Activated naive CD8-positive, alpha-beta T cell treated with anti-CD3 and anti-CD28 coated beads for 36 hours (primary cell): Measurements from ENCODE around the gene HMGXB3. TPM values are rescaled to one million over a fixed set of nuclear protein-coding genes. Genes with fewer than 3 reads are reported as not detected.

ENCODE experiments used
- DNase-seq: peaks from one replicate; pipeline ENCODE4 v3.0.0; 2021
- H3K27ac Mint-ChIP-seq: one replicate; pipeline ENCODE4 v1.8.0; 2022; ENCODE audit warnings: mild to moderate bottlenecking, moderate library complexity, mixed read lengths
- H3K27me3 Mint-ChIP-seq: one replicate; pipeline ENCODE4 v1.8.0; 2022; ENCODE audit warnings: mild to moderate bottlenecking, mixed read lengths
- H3K36me3 Mint-ChIP-seq: one replicate; pipeline ENCODE4 v1.8.0; 2021; ENCODE audit warnings: mild to moderate bottlenecking, mixed read lengths
- H3K4me1 Mint-ChIP-seq: one replicate; pipeline ENCODE4 v1.8.0; 2021; ENCODE audit warnings: mixed read lengths
- H3K4me3 Mint-ChIP-seq: one replicate; pipeline ENCODE4 v1.8.0; 2022; ENCODE audit warnings: mild to moderate bottlenecking, moderate library complexity, mixed read lengths
- H3K9me3 Mint-ChIP-seq: one replicate; pipeline ENCODE4 v1.8.0; 2022; ENCODE audit warnings: mixed read lengths
- total RNA-seq, 2 experiments: library from RNA; stranded (reverse); gene quantifications; one replicate each; pipeline ENCODE4 v1.2.3, GENCODE V29; 2021

Gene HMGXB3, protein sequence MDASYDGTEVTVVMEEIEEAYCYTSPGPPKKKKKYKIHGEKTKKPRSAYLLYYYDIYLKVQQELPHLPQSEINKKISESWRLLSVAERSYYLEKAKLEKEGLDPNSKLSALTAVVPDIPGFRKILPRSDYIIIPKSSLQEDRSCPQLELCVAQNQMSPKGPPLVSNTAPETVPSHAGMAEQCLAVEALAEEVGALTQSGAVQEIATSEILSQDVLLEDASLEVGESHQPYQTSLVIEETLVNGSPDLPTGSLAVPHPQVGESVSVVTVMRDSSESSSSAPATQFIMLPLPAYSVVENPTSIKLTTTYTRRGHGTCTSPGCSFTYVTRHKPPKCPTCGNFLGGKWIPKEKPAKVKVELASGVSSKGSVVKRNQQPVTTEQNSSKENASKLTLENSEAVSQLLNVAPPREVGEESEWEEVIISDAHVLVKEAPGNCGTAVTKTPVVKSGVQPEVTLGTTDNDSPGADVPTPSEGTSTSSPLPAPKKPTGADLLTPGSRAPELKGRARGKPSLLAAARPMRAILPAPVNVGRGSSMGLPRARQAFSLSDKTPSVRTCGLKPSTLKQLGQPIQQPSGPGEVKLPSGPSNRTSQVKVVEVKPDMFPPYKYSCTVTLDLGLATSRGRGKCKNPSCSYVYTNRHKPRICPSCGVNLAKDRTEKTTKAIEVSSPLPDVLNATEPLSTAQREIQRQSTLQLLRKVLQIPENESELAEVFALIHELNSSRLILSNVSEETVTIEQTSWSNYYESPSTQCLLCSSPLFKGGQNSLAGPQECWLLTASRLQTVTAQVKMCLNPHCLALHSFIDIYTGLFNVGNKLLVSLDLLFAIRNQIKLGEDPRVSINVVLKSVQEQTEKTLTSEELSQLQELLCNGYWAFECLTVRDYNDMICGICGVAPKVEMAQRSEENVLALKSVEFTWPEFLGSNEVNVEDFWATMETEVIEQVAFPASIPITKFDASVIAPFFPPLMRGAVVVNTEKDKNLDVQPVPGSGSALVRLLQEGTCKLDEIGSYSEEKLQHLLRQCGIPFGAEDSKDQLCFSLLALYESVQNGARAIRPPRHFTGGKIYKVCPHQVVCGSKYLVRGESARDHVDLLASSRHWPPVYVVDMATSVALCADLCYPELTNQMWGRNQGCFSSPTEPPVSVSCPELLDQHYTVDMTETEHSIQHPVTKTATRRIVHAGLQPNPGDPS (N-terminal part only)
- 10 to 100 TPM; 36.7 to 38.3 TPM for total RNA-seq

DNA sequence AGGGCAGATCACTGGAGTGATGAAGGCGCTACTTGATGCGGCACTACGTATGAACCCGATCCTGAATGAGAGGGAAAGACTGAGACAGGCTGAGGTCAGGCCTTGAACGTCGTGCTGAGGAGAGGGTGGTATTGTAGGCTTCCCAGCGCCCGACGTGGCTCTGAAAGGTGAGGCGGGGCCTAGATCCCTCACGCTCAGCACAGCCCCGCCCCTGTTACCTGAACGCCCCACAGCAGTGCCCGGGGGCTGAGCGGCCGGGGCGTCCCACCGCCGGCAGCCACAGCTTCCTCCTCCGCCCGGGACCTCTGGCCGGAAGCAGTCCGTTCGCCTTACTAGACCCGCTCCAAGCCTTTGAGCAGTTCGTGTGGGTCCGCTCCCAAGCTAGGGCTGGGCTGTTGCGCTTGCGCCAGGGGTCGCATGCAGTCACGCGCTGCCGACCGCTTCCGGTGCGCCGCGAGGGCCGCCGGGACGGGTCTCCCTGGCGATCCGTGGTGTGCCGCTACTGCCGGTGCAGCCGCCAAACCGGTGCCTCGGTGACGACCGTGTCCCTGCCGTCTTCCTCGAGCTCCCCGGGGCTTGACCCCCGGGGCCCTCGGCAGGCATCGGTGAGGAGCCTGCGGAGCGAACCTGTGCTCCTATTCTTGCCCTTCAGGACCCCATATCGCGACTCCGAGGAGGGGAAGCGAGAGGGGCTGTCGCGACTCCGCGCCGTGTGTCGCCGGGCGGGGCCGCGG lies at the start of gene HMGXB3, which contains the start of gene TIGD6:
Gene HMGXB3 (plus strand): TSS at position 484 of the 734 bp plus-strand sequence. CDS start 4,114 bp downstream, outside the sequence.
Gene TIGD6 (minus strand): TSS at position 399 of the 734 bp plus-strand sequence. CDS start 4,306 bp downstream, outside the sequence.
- Mint-ChIP-seq H3K4me1 (peaks cover 34% of the 10 kb centered on the region), H3K27ac (peak within 1 kb of the TSS; percentile 96), H3K36me3 (peaks cover 22% of the 10 kb centered on the region), H3K27me3 (no peaks in the 10 kb centered on the region), H3K4me3 (peak within 1 kb of the TSS; percentile 83), H3K9me3 (no peaks in the 10 kb centered on the region)
- DNase-seq, result peak; percentile 94

DNA sequence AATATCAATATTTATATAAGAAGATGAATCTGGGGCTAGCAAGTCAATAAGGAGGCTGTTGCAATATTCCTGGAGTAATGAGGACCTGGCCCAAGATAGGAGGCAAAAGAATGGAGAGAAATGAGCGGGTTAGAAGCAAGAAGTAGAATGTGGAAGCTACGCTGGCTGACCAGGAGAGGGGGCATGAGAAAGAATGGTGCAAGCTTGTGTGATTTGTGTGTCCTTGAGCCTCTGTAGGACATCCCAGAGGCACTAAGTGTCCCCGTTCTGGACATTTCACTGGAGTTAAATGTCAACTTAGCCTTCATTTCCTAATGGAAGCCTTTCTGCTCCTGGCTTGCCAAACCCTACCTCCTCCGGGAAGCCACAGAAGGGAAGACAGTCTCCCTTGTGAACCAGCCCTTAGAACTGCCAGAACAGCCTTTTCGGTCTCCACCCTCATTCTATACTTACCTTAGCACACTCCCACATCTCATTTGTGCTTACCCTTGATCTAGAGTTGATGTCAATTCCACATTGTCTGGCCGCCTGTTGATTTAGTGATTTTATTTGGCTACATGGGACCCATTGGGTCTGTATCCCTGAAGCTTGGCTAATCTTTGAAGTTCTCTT lies 49.3 kb upstream of the HMGXB3 start:
- H3K4me1 Mint-ChIP-seq, result no peaks in the 10 kb centered on the region
- H3K4me3 Mint-ChIP-seq, result no peak overlapping the region
- peaks cover 4% of the 10 kb centered on the region for H3K27me3 Mint-ChIP-seq
- no peak for DNase-seq
- no peaks in the 10 kb centered on the region for H3K9me3 Mint-ChIP-seq
- no peak overlapping the region for H3K27ac Mint-ChIP-seq
- H3K36me3 Mint-ChIP-seq, result no peaks in the 10 kb centered on the region

DNA sequence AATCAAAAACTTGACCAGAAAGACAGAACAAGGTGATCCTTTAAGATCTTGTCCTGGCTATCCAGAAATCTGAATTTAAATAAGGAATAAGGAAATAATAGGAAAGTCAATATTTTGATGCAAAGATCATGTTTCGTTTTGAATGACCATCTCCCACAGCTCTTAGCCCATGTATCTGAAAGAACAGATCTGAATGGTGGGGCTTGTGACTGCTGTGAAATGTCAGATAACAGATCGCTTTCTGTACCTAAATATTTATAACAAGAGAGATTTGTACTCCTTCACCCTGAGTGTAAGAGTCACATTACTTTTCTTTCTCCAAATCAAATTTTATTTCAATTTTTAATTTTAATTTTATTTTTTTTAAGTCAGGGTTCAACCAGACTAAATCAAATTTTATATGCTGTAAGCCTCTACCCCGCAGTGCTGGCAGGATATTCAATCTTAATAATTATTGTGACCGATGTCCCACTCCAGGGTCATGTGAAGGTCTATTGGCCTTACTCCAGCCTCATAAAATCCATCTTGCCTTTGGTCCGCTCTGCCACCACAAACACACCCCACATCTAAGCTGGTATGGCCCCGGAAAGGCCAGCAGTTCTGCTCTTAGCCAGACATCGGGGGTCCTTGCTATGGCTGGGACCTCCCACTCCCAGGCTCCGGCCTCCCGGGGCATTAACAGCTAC lies 47.0 kb upstream of the HMGXB3 start:
- H3K27ac Mint-ChIP-seq, result no peak overlapping the region
- peaks cover under 1% of the 10 kb centered on the region for H3K27me3 Mint-ChIP-seq
- no peaks in the 10 kb centered on the region for H3K4me1 Mint-ChIP-seq
- H3K4me3 Mint-ChIP-seq, result no peak overlapping the region
- H3K9me3 Mint-ChIP-seq, result no peaks in the 10 kb centered on the region
- H3K36me3 Mint-ChIP-seq, result no peaks in the 10 kb centered on the region
- no peak for DNase-seq

DNA sequence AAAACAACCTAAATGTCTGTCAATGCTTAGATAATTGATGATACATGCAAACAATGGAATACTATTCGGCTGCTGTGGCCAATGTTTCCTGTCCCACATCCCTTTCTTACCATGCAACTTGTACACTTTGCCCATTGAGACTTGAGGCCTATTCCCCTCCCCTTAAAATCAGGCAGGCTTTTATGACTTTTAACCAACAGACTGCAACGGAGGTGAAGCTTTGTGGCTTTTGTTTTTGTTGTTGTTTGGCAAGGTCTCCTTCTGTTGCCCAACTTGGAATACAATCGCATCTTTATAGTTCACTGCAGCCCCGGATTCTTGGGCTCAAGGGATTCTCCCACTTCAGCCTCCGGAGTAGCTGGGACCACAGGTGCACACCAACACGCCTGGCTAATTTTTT lies 45.7 kb upstream of the HMGXB3 start:
- Mint-ChIP-seq H3K27me3 (no peaks in the 10 kb centered on the region), H3K4me1 (peaks cover 7% of the 10 kb centered on the region), H3K9me3 (no peaks in the 10 kb centered on the region), H3K36me3 (no peaks in the 10 kb centered on the region), H3K4me3 (no peak overlapping the region), H3K27ac (no peak overlapping the region)
- DNase-seq, result no peak

DNA sequence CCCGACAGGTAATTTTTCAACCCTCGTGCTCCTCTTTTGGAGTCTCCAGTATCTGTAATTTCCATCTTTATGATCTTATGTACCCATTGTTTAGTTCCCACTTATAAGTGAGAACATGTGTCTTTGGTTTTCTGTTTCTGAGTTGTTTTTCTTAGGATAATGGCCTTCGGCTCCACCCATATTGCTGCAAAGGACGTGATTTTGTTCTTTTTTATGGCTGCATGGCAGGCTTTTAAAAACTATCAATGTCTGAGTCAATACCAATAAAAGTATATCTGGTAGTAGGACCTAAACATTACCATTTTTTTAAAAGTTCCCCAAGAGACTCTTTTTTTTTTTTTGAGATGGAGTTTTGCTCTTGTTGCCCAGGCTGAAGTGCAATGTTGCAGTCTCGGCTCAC lies 43.9 kb upstream of the HMGXB3 start:
- no peaks in the 10 kb centered on the region for H3K9me3 Mint-ChIP-seq
- H3K4me1 Mint-ChIP-seq, result peaks cover 17% of the 10 kb centered on the region
- H3K36me3 Mint-ChIP-seq, result peaks cover 3% of the 10 kb centered on the region
- H3K27me3 Mint-ChIP-seq, result no peaks in the 10 kb centered on the region
- no peak overlapping the region for H3K27ac Mint-ChIP-seq
- H3K4me3 Mint-ChIP-seq, result no peak overlapping the region
- DNase-seq, result no peak

DNA sequence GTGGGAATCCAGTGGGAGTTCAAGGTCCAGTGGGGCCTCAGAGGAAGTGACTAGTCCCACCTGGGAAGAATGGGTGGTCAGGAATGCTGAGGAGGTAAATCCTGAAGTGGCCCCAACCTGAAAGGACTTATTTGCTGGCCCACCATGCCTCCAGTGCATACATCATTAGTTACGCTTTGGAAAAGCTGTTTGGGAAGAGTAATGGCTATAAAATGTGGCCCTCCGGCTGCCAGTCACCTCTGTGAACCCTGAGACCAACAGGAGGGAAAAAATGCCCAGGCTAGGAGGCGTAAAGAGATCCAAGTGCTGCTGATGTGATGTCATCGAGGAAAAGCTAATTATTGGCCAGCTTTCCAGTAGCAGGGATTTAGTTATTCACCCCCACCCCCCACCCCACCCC lies 42.7 kb upstream of the HMGXB3 start:
- Mint-ChIP-seq H3K36me3 (peaks cover 9% of the 10 kb centered on the region), H3K4me1 (peaks cover 29% of the 10 kb centered on the region), H3K27me3 (no peaks in the 10 kb centered on the region), H3K9me3 (no peaks in the 10 kb centered on the region), H3K4me3 (no peak overlapping the region), H3K27ac (no peak overlapping the region)
- DNase-seq, result no peak

DNA sequence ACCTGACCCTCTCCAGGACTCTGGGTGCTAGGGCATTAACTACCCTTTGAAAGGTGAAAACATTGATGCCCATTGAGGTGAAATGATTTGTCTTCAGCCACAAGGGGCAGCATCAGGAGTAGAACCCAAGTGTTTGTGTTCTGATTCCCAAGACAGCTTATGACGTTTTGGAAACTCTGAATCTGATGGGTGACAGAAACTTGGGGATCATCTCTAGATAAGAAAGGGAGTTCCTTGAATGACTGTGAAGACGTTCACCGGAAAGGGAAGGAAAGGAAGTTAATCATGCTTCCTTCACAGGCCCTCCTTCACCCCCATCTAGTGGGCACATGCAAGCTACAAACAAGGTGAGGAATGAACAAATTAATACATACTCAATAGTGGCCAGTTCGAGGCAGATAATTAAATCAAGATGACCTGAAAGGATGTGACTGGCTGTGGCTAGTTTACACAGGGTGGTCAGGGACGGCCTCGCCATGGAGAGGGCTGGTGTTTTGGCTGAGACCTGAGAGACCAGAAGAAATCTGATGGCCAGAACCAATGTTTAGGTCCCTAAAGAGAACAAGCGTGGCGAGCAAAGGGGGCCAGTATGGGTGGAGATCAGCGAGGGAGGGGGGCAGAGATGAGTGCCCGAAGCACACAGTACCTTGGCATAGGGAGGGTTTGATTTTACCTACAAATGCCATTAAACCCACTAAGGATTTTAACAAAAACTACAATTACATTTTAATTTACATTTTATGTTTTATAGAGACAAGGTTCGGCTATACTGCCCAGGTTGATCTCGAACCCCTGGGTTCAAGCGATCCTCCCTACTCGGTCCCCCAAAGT lies 40.9 kb upstream of the HMGXB3 start:
- Mint-ChIP-seq H3K4me3 (peak overlapping the region; percentile 96), H3K9me3 (no peaks in the 10 kb centered on the region), H3K36me3 (peaks cover 10% of the 10 kb centered on the region), H3K27ac (peak overlapping the region; percentile 97), H3K4me1 (peaks cover 29% of the 10 kb centered on the region), H3K27me3 (no peaks in the 10 kb centered on the region)
- DNase-seq, result peak; percentile 52

DNA sequence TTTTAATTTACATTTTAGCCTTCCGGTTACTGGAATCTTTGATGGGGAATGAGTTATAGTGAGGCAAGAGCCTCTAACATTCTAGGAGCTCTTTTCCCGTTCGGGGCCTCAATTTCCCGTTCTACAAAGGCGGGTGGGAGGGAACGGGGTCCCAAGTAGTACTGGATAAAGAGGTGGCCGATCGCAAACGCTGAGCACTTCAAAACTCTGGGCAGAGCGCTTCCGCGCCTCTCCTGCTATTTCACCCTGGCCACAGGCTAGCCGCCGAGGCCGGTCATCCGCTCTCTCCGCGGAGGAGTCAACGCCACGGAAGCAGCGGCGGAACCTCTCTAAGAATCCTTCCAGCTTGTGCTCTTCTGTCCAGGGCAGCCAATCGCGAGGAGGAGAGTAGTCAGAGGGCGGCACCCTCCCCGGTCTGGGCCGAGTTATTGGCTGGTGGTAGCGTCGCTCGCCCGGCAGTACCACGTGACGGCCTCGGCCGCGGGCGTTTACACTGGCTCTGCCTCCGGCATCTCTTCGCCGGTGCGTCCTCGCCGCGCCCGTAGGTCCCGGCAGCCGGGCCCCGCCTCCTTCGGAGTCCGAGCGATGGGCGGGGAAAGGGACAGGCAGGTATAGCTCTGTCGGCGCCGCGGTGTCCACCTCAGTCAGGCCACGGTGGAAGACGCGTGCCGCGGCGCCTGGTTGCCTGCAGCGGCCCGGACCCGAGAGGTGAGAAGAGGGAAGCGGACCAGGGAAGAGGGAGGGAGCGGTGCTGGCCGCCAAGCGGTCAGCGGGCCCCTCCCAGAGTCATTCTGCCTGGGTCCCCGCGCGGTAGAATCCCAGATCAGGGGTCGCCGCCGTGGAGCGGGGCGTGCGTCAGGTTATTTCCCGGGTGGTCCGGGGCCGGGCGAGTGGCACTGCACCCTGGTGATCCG lies 40.0 kb upstream of the HMGXB3 start, which contains the start of gene SLC26A2:
Gene SLC26A2 (plus strand): TSS at position 487 of the 914 bp plus-strand sequence. CDS start 16,895 bp downstream, outside the sequence.
- DNase-seq, result peak; percentile 95
- peaks cover 29% of the 10 kb centered on the region for H3K4me1 Mint-ChIP-seq
- H3K27ac Mint-ChIP-seq, result peak within 1 kb of the TSS; percentile 97
- peak within 1 kb of the TSS; percentile 96 for H3K4me3 Mint-ChIP-seq
- H3K27me3 Mint-ChIP-seq, result no peaks in the 10 kb centered on the region
- no peaks in the 10 kb centered on the region for H3K9me3 Mint-ChIP-seq
- H3K36me3 Mint-ChIP-seq, result peaks cover 10% of the 10 kb centered on the region

DNA sequence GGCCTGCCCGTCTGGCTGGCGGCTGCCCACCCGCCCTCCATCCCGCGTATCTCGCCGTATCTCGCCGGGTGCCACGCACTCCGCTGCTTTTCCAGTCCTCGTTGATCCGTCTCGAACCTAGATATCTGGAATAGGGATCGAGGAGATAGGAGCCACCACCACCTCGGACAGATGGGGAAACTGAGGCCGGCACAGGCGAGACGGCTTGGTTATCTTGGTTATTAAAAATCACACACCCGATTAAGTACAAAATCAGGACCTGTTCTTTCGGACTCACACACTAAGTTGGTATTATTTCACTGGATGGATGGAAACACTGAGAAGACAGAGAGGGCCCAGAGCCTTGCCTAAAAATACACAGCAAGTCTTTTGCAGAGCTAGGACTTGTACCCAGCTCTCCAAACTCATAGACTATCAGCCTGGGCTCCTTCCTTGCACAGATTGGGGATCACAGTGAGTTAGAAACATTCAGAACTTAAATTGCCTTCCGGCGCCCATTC lies 39.3 kb upstream of the HMGXB3 start:
- no peaks in the 10 kb centered on the region for H3K9me3 Mint-ChIP-seq
- no peaks in the 10 kb centered on the region for H3K27me3 Mint-ChIP-seq
- peak overlapping the region; percentile 96 for H3K4me3 Mint-ChIP-seq
- peaks cover 29% of the 10 kb centered on the region for H3K4me1 Mint-ChIP-seq
- DNase-seq, result no peak
- H3K27ac Mint-ChIP-seq, result peak overlapping the region; percentile 39
- H3K36me3 Mint-ChIP-seq, result peaks cover 10% of the 10 kb centered on the region

DNA sequence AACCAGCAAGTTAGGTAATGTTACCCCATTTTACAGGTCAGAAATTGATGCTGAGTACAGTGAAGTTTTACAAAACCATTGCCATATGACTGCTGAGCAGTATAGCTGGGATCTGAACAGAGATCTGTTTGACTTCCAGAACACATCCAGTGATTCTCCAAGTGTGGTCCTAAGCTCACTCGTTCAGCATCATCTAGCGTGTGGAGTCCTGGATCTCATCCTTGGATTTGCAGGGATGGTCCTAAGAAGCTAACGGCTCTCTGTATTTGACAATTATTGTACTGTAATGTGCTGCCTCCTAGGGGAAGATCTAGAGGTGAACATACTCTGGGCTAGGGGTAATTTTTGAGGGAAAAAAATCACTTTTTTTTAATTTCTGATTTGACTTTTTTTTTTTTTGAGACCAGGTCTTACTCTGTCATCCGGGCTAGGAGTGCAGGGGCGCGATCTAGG lies 38.6 kb upstream of the HMGXB3 start:
- Mint-ChIP-seq H3K9me3 (no peaks in the 10 kb centered on the region), H3K27me3 (no peaks in the 10 kb centered on the region), H3K36me3 (peaks cover 10% of the 10 kb centered on the region), H3K27ac (peak overlapping the region; percentile 48), H3K4me3 (peak overlapping the region; percentile 96), H3K4me1 (peaks cover 29% of the 10 kb centered on the region)
- no peak for DNase-seq

DNA sequence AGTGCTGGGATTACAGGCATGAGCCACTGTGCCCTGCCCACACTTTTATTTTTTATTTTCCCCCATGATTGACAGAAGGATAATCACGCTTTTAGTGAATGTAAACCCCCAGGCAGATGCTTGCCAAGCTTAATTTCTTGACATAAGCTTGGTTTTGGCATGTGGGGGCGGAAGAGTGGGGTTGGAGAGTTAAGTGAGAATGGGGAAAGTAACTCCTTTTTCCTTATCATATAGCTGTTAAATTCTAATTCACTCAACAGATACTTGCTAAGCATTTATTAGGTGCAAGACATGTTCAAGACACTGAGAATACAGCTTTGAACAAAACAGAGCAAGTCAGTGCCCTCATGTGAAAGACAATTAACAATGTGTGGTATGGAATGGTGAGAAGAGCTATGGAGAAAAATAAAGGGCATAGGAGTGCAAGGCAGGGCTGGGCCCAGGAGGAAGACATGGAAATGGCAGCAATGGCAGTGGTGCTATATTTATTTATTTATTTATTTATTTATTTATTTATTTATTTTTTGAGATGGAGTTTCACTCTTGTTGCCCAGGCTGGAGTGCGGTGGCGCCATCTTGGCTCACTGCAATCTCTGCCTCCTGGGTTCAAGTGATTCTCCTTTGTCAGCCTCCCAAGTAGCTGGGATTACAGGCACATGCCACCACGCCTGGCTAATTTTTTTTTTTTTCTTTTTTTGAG lies 37.8 kb upstream of the HMGXB3 start:
- Mint-ChIP-seq H3K36me3 (peaks cover 10% of the 10 kb centered on the region), H3K27me3 (no peaks in the 10 kb centered on the region), H3K4me1 (peaks cover 33% of the 10 kb centered on the region), H3K9me3 (no peaks in the 10 kb centered on the region), H3K4me3 (no peak overlapping the region), H3K27ac (no peak overlapping the region)
- DNase-seq, result no peak
